Activated CD4-positive, CD25-positive, alpha-beta regulatory T cell treated with anti-CD3 and anti-CD28 coated beads, Interleukin-2, amount 50 U/mL, for 16 hours (primary cell): ENCODE results near the gene ARHGEF16.

Experiments used
- DNase-seq: peaks from one replicate; pipeline ENCODE4 v3.0.0-alpha.2; 2020; ENCODE audit warnings: low read depth, low spot score

ARHGEF16 gene

GRCh38 chr1:3518256-3518655 lies 63.8 kb downstream of the ARHGEF16 start:
- no peak for DNase-seq

GRCh38 chr1:3518756-3519155 lies 64.3 kb downstream of the ARHGEF16 start:
- DNase-seq = no peak

GRCh38 chr1:3519301-3519885 lies 64.9 kb downstream of the ARHGEF16 start:
- no peak for DNase-seq

- no peak for DNase-seq
These were observed 66.2 kb downstream of the ARHGEF16 start for GRCh38 chr1:3520419-3521378.

- DNase-seq = no peak
These were observed 67.0 kb downstream of the ARHGEF16 start for GRCh38 chr1:3521426-3521825.

- DNase-seq = no peak
These were observed 67.6 kb downstream of the ARHGEF16 start for GRCh38 chr1:3522112-3522511.

- no peak for DNase-seq
These were observed 68.2 kb downstream of the ARHGEF16 start for GRCh38 chr1:3522564-3523265.

GRCh38 chr1:3523980-3524379 lies 69.5 kb downstream of the ARHGEF16 start:
- no peak for DNase-seq

GRCh38 chr1:3524556-3525203 lies 70.2 kb downstream of the ARHGEF16 start:
- DNase-seq = no peak

- DNase-seq = no peak
These were observed 71.4 kb downstream of the ARHGEF16 start for GRCh38 chr1:3525551-3526482.

- no peak for DNase-seq
These were observed 73.3 kb downstream of the ARHGEF16 start for GRCh38 chr1:3527774-3528173.

GRCh38 chr1:3529099-3529729 lies 74.7 kb downstream of the ARHGEF16 start:
- no peak for DNase-seq

GRCh38 chr1:3530086-3530925 lies 75.8 kb downstream of the ARHGEF16 start:
- no peak for DNase-seq
